Activated naive CD4-positive, alpha-beta T cell treated with anti-CD3 and anti-CD28 coated beads, Interleukin-2, amount 10 ng/mL, durations not matched to agents 7 days and 5 days (primary cell): ENCODE data around the gene RNF208.

Source experiments
- CTCF ChIA-PET: fragments of 350-600 bp; sonication (Branson Sonifier 250); formaldehyde crosslinking; loops from one replicate; lab custom pipeline; 2021; ENCODE audit warnings: antibody characterized with exemption; lab: Charles Lee
- DNase-seq: peaks from one replicate; pipeline ENCODE4 v3.0.0-alpha.2; 2020
- H3K27ac Mint-ChIP-seq: one replicate; pipeline ENCODE4 v1.8.0; 2021; ENCODE audit warnings: mild to moderate bottlenecking, moderate library complexity, mixed read lengths
- H3K27me3 Mint-ChIP-seq: one replicate; pipeline ENCODE4 v1.8.0; 2021; ENCODE audit warnings: mild to moderate bottlenecking, mixed read lengths
- H3K36me3 Mint-ChIP-seq: one replicate; pipeline ENCODE4 v1.8.0; 2021; ENCODE audit warnings: mixed read lengths
- H3K4me1 Mint-ChIP-seq: one replicate; pipeline ENCODE4 v1.8.0; 2021; ENCODE audit warnings: mixed read lengths
- H3K4me3 Mint-ChIP-seq: one replicate; pipeline ENCODE4 v1.8.0; 2021; ENCODE audit warnings: mild to moderate bottlenecking, moderate library complexity, mixed read lengths
- H3K9me3 Mint-ChIP-seq: one replicate; pipeline ENCODE4 v1.8.0; 2021; ENCODE audit warnings: mixed read lengths

RNF208 gene

DNA sequence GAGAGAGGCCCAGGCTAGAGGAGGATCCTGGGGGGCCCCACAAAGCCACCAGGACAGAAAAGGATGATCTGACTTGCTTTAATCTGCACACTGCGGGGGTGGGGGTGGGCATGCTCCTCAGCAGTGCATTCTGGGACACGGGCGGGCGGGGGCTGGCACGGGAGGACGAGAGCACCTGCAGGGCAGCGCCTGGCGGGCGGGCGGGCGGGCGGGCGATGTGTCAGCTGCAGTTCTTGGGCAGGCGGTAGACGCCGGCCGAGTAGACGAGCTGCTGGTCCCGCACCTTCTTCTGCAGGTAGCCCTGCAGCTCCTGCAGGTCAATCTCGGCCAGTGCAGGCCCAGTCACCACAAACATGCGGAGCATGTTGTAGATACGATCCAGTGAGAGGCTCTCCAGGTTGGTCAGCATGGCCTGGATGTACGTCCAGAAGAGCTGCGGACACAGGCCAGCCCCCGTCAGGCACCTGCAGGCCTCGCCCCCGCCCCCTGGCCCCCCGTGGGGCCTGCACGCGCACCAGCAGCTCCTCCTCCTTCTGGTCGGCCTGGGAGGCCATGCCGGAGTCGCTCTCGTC is 47.2 kb downstream of the RNF208 start:
- Mint-ChIP-seq H3K4me3 (no peak overlapping the region), H3K9me3 (no peaks in the 10 kb centered on the region), H3K27ac (no peak overlapping the region), H3K4me1 (peaks cover 2% of the 10 kb centered on the region), H3K27me3 (peaks cover 65% of the 10 kb centered on the region), H3K36me3 (peaks cover 2% of the 10 kb centered on the region)
- no peak for DNase-seq
- CTCF ChIA-PET: interaction anchor here (1.5 to 2.7 kb wide), 2 partner anchors 12 to 52 kb away, joined by 4 to 8 read pairs; partner anchors contain the start of gene RNF224

DNA sequence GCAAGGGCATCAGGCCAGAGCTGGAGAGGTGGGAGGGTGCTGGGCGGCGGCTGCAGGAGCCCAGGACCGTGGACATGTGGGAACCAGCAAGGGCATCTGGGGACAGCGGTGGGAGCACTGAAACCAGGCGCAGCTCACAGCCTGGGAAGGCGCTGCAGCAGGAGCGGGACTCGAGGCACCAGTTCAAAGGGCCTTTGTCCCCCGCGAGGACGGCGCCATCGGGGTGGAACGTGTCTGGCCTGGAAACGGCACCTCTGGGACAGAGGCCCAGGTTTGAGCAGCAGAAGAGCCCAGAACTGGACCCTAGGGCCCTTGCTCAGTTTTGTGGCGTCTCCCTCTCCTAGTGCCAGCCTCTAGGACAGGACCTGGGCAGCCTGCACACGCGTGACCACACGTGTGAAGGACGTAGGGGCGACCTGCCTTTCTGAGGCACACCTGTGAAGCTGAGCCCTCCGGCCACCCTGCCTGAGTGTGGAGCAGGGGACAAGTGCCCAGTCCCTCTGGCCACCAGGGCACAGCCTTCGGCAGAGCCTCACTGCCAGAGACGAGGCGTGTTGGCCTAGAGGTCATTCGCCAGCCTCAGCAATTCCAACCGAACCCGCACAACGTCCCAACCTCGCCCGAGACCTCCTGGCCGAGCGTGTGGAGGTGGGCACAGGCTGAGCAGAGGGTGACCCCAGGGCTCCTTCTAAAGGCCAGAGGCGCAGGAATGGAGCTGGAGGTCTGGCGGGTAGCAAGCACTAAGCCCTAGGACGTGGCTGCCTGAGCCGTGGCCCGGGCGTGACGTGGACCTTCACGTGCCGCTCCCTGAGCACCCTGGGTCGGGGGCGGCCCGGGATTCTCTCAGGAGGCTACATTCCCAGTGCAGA is 48.0 kb downstream of the RNF208 start:
- Mint-ChIP-seq H3K27me3 (peaks cover 71% of the 10 kb centered on the region), H3K36me3 (no peaks in the 10 kb centered on the region), H3K9me3 (no peaks in the 10 kb centered on the region), H3K4me1 (peaks cover 2% of the 10 kb centered on the region), H3K27ac (no peak overlapping the region), H3K4me3 (no peak overlapping the region)
- DNase-seq: no peak
- CTCF ChIA-PET: interaction anchor here (0.8 to 1.5 kb wide), 2 partner anchors 53 to 144 kb away, joined by 3 to 4 read pairs; partner anchors contain the start of gene RNF224

DNA sequence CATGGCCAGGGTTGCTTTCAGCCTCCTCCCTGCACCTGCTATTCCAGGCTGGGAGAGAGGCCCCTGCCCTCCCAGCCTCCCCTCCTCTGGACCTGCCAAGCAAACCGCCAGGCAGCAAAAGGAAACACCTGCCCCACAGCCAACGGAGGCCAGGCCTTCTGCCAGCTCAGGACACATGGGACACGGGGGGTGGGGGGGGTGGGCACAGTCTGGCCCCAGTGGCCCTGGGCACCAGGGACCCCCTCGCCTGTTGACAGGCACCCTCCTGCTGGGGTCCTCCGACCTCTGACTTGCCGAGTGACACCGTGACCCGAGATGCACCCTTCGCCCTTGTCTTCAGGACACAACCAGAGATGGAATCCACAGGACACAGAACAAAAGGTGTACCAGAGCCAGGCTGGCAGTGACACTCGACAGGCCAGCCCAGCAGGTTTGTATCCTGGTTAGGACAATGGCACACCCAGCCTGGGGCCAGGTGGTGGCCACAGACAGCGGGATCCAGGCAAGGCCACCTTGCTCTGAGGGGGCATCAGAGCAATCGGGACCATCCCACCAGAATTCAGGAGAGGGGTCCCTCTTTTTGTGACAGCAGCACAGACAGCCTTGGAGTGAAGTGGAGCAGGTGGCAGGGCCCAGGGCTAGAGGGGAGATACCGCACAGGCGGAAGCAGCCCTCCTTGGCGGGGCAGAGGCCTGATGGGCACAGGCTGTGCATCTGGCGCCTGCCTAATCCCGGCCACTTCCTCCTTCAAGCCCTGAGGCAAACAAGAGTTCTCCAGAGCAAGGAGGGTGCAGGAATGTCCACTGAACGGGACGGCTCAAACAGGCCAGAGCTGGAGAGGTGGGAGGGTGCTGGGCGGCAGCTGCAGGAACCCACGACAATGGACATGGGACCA is 48.9 kb downstream of the RNF208 start:
- H3K36me3 Mint-ChIP-seq: no peaks in the 10 kb centered on the region
- H3K9me3 Mint-ChIP-seq: no peaks in the 10 kb centered on the region
- H3K4me1 Mint-ChIP-seq: peaks cover 4% of the 10 kb centered on the region
- no peak overlapping the region for H3K27ac Mint-ChIP-seq
- CTCF ChIA-PET: interaction anchor here (0.8 kb wide), 1 partner anchor 143 kb away, joined by 3 read pairs; no protein-coding TSS in a partner anchor
- no peak overlapping the region for H3K4me3 Mint-ChIP-seq
- peaks cover 80% of the 10 kb centered on the region for H3K27me3 Mint-ChIP-seq
- DNase-seq: no peak

DNA sequence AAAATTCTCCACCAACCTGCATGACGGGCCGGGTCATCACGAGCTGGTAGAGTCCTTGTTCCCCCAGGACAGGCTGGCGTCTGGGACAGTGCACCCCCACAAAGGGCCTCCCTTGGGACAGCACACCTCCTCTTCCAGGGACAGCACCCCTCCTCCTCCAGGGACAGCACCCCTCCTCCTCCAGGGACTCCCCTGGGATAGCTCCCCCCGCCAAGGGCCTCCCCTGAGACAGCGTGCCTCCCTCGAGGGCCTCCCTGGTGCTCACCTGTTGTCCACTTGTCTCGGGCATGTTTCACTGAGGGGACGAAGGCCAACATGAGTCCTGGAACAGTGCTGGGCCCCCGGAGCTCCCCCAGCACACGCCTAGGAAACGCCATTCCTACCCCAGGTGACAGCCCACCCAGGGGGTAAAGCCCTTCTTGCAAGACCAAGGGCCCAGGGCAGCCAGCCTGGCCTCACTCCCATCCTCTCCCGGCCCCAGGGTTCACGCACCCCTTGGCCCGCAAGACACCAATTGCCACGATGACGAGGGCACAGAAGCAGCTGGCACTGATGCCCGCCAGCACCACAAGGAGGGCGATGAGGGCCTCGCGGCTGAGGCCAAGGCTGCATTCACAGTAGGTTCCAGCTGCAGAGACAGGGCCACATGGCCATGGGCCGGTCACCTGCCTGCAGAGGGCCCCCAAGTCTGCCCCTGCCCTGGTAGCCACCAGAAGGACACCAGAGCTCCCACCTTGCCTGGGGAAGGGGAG is 50.7 kb downstream of the RNF208 start:
- H3K4me3 Mint-ChIP-seq: no peak overlapping the region
- H3K27ac Mint-ChIP-seq: no peak overlapping the region
- CTCF ChIA-PET: interaction anchor here (1.0 kb wide), 1 partner anchor 125 kb away, joined by 3 read pairs; no protein-coding TSS in a partner anchor
- H3K4me1 Mint-ChIP-seq: peaks cover 4% of the 10 kb centered on the region
- no peaks in the 10 kb centered on the region for H3K9me3 Mint-ChIP-seq
- no peaks in the 10 kb centered on the region for H3K36me3 Mint-ChIP-seq
- H3K27me3 Mint-ChIP-seq: peaks cover 98% of the 10 kb centered on the region
- no peak for DNase-seq

DNA sequence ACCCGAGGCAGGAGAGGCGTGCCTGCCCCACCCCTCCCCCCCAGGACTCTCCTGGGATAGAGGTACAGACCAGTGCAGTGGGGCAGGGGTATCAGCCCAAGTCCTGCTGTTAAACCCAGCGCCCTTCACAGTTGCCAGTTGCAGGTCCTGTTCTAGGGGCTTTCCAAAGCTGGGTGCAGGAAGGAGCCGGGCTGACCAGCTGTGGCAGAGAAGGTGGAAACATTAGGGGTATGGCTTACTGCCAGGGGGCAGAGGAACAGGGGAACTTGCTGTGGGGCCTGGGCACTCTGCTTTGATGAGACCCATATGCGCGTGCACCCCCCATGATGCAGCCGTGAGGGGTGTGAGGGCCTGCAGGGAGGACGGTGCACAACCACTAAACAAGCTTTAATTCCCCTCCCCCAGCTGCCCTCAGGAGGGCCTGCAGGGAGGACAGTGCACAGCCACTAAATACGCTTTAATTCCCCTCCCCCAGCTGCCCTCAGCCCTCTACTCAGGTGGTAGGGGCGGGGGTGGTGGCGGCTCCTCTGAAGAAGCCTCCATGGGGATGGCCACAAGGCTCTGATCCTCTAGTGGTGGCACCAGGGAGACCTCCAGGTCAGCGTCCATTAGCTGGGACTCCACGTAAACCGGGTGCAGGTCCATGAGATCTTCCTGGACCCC is 51.4 kb downstream of the RNF208 start:
- H3K27me3 Mint-ChIP-seq: peaks cover 98% of the 10 kb centered on the region
- no peak for DNase-seq
- H3K4me1 Mint-ChIP-seq: peaks cover 4% of the 10 kb centered on the region
- CTCF ChIA-PET: interaction anchor here (1.0 kb wide), 1 partner anchor 124 kb away, joined by 3 read pairs; no protein-coding TSS in a partner anchor
- no peaks in the 10 kb centered on the region for H3K9me3 Mint-ChIP-seq
- H3K4me3 Mint-ChIP-seq: no peak overlapping the region
- H3K27ac Mint-ChIP-seq: no peak overlapping the region
- no peaks in the 10 kb centered on the region for H3K36me3 Mint-ChIP-seq
